PFSK-1 (cell line): ENCODE data around the gene TFRC.

ENCODE experiments used
- FOXP2 ChIP-seq: optimal IDR thresholded peaks from 2 replicates; pipeline ENCODE3; 2011; ENCODE audit warnings: borderline replicate concordance, control low read depth, inconsistent platforms; ENCODE audit not compliant: insufficient read depth; ENCODE audit errors: extremely low read length, extremely low read depth
- POLR2AphosphoS5 ChIP-seq: IDR thresholded peaks from 2 replicates; pipeline ENCODE4 v1.6.1; 2012; ENCODE audit warnings: low read depth, mild to moderate bottlenecking, control low read depth, low read length, moderate library complexity
- SIN3A ChIP-seq: IDR thresholded peaks from 2 replicates; pipeline ENCODE4 v1.6.1; 2012; ENCODE audit warnings: mild to moderate bottlenecking, low read length, moderate library complexity, borderline replicate concordance; ENCODE audit not compliant: insufficient read depth
- TAF1 ChIP-seq: IDR thresholded peaks from 2 replicates; pipeline ENCODE4 v1.6.1; 2012; ENCODE audit warnings: low read length, control low read depth, borderline replicate concordance; ENCODE audit not compliant: insufficient read depth
- TF ChIP-seq, protein P1 (sequence below), 2 experiments: IDR thresholded peaks; 2 replicates each; pipeline versions ENCODE4 v1.6.1 to v1.8.0; 2011 to 2012; ENCODE audit warnings: low read depth in 2 of 2, low read length in 2 of 2, control low read depth in 1 of 2, inconsistent platforms in 1 of 2, mild to moderate bottlenecking in 1 of 2, moderate library complexity in 1 of 2; ENCODE audit not compliant: insufficient read depth in 1 of 2

Gene TFRC

DNA sequence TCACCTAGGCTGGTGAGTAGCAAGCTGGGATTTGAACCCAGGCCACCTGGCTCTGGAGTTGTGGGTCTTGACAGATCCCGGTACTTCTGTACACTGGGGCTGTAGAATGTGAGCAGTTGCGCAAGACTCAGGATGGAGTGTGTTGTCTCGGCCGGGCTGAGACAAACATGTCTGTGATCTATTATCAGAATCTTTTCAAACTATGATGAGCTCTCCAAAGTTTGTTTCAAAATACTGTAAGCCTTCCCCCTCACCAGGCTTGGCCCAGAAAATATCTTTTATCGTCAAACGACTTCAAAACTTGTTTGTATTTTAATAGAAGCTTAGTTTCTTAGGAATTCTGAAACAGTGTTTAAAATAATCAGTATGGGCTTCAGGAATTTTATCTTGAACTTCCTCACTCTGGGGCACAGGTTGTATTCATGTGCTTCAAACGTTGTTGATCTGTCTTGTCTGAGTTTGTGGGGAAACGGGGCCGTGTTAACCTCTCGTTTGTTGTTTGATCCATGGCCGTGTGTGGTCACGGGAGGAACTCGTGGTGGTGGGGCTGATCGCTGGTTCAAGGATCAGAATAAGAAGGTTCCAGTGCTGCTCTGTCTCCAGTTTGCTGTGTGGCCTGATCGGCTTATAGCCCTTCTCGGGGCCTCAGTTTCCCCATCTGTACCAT lies 40.3 kb upstream of the TFRC start:
- TF ChIP-seq FOXP2 = no peak
- no peak for TF ChIP-seq POLR2AphosphoS5
- no peak for TF ChIP-seq SIN3A
- TF ChIP-seq, protein P1, sequence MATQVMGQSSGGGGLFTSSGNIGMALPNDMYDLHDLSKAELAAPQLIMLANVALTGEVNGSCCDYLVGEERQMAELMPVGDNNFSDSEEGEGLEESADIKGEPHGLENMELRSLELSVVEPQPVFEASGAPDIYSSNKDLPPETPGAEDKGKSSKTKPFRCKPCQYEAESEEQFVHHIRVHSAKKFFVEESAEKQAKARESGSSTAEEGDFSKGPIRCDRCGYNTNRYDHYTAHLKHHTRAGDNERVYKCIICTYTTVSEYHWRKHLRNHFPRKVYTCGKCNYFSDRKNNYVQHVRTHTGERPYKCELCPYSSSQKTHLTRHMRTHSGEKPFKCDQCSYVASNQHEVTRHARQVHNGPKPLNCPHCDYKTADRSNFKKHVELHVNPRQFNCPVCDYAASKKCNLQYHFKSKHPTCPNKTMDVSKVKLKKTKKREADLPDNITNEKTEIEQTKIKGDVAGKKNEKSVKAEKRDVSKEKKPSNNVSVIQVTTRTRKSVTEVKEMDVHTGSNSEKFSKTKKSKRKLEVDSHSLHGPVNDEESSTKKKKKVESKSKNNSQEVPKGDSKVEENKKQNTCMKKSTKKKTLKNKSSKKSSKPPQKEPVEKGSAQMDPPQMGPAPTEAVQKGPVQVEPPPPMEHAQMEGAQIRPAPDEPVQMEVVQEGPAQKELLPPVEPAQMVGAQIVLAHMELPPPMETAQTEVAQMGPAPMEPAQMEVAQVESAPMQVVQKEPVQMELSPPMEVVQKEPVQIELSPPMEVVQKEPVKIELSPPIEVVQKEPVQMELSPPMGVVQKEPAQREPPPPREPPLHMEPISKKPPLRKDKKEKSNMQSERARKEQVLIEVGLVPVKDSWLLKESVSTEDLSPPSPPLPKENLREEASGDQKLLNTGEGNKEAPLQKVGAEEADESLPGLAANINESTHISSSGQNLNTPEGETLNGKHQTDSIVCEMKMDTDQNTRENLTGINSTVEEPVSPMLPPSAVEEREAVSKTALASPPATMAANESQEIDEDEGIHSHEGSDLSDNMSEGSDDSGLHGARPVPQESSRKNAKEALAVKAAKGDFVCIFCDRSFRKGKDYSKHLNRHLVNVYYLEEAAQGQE (IDR thresholded peaks at IDR 0.05; ENCODE audit: insufficient read depth in 1 of 2, low read depth in 2 of 2, low read length in 2 of 2) = no peak
- TF ChIP-seq TAF1 = no peak

DNA sequence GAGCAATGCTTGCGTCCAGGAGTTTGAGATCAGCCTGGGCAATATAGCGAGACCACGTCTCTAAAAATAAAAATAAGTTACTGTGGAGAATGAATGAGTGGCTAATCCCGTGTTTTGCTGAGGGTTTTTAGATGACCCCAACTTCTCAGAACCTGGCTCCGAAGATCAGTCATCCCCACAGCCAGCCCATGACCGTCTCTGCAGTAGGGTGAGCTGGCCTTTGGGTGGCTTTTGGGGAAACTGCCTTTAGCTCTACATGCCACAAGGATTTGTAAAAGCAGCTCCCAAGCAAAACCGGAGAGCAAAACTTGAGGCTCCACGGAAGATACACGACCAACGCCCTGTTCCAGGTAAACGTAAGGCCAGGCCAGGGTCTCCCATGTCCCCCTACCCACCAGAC lies 39.2 kb upstream of the TFRC start:
- TF ChIP-seq FOXP2 (no peak), SIN3A (no peak), POLR2AphosphoS5 (no peak), TAF1 (no peak)
- TF ChIP-seq, protein P1 (IDR thresholded peaks at IDR 0.05; ENCODE audit: insufficient read depth in 1 of 2, low read depth in 2 of 2, low read length in 2 of 2) = no peak

DNA sequence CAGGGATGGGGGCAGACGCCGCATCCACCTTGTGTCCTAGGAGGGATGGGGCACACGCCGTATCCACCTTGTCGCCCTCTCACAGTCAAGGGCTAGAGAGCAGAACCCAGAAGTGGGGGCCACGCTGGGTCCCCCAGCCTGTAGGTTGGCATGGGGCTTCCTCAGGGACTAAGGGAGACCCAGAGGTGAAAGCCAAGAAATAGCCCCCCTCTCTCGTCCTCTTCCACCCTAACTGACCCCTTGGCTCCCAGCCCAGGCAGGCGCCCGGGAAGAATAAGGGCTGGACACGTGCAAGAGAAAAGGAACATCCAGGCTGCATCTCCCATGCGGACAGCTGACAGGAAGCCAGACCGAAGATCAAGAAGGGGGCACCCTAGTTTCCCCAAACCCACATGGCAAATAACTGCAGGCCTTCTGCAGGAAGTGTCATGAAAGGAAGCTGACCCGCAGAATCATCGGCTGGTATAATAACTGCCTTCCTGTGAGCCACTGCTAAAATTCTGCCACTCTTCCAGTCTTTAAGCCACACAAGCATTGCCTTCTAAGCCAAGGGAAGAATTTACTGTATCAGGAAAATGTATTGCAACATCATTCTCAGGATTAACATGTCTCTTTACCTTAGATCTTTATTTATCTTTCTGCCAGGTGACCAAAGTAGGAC lies 38.5 kb upstream of the TFRC start:
- TF ChIP-seq SIN3A (no peak), TAF1 (no peak), FOXP2 (no peak), POLR2AphosphoS5 (no peak)
- TF ChIP-seq, protein P1 (IDR thresholded peaks at IDR 0.05; ENCODE audit: insufficient read depth in 1 of 2, low read depth in 2 of 2, low read length in 2 of 2) = no peak

DNA sequence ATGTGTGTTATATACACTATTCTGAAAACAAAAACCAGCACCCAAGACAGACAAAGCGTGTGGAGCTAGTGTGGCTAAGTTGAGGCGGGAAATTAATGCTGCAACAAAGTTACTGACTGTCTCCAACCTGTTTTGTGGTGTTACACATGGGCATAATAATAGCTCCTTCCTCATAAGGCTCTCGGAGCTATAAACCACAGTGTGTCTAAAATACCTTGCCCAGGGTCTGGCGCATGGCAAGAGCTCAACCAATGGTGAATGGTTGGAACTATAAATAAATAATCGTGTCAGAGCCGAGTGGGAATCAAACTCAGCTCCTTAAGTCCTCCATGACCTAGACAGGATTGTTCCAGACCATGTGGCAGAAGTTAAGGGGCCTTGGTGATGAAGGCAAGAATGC lies 35.9 kb upstream of the TFRC start:
- TF ChIP-seq, protein P1 (IDR thresholded peaks at IDR 0.05; ENCODE audit: insufficient read depth in 1 of 2, low read depth in 2 of 2, low read length in 2 of 2) = no peak
- TF ChIP-seq TAF1 (no peak), POLR2AphosphoS5 (no peak), SIN3A (no peak), FOXP2 (no peak)
